Mesodermal cell (in vitro differentiated cells): ENCODE data around the gene EML4.

ENCODE experiments used
- H3K27ac ChIP-seq: 2 replicates; pipeline ENCODE4 v1.7.0; 2013; ENCODE audit warnings: mild to moderate bottlenecking, low read depth, low read length, moderate library complexity; ENCODE audit not compliant: severe bottlenecking
- H3K36me3 ChIP-seq: 2 replicates; pipeline ENCODE4 v1.7.1; 2013; ENCODE audit warnings: mild to moderate bottlenecking, low read length, moderate library complexity; ENCODE audit not compliant: control insufficient read depth, insufficient read depth
- H3K4me1 ChIP-seq: one replicate; pipeline ENCODE4 v1.7.1; 2013; ENCODE audit warnings: mild to moderate bottlenecking, low read length; ENCODE audit not compliant: insufficient read depth, control insufficient read depth, poor library complexity, severe bottlenecking
- H3K4me3 ChIP-seq: 2 replicates; pipeline ENCODE4 v1.7.0; 2013; ENCODE audit warnings: low read length, control low read depth, mild to moderate bottlenecking; ENCODE audit not compliant: insufficient read depth, poor library complexity, severe bottlenecking; ENCODE audit errors: extremely low read depth
- H3K9me3 ChIP-seq: 2 replicates; pipeline ENCODE4 v1.7.1; 2013; ENCODE audit warnings: mild to moderate bottlenecking, low read length, moderate library complexity; ENCODE audit not compliant: control insufficient read depth
- WGBS, 2 experiments: methylation state at CpG; one replicate each; pipeline ENCODE4 v1.1.5; 2013; ENCODE audit warnings: missing lambda C conversion rate in 2 of 2; ENCODE audit not compliant: insufficient coverage in 2 of 2; 5-methylcytosine and 5-hydroxymethylcytosine counted together

The EML4 gene

GRCh38 chr2:42284019-42284418 is 114.9 kb downstream of the EML4 start:
- Histone ChIP-seq H3K36me3 (peaks cover 58% of the 10 kb centered on the region), H3K9me3 (no peaks in the 10 kb centered on the region), H3K4me1 (no peaks in the 10 kb centered on the region), H3K4me3 (no peak overlapping the region), H3K27ac (no peak overlapping the region)
- 100% methylated on average over 1 of the region's 6 CpGs; no CpG with 5 or more reads in 1 of the 2 experiments for WGBS, 2 experiments

GRCh38 chr2:42286268-42286946 is 117.3 kb downstream of the EML4 start:
- Histone ChIP-seq H3K27ac (no peak overlapping the region), H3K9me3 (no peaks in the 10 kb centered on the region), H3K36me3 (peaks cover 67% of the 10 kb centered on the region), H3K4me3 (no peak overlapping the region), H3K4me1 (no peaks in the 10 kb centered on the region)
- 100% methylated on average over 1 of the region's 2 CpGs for WGBS, 2 experiments

GRCh38 chr2:42288811-42289210 is 119.7 kb downstream of the EML4 start:
- Histone ChIP-seq H3K9me3 (no peaks in the 10 kb centered on the region), H3K4me1 (no peaks in the 10 kb centered on the region), H3K4me3 (no peak overlapping the region), H3K36me3 (peaks cover 66% of the 10 kb centered on the region), H3K27ac (no peak overlapping the region)
- no CpG with 5 or more reads among the region's 1 CpG for WGBS, 2 experiments

- 96 to 100% methylated on average over 3 to 4 of the region's 4 CpGs for WGBS, 2 experiments
- Histone ChIP-seq H3K4me3 (no peak overlapping the region), H3K36me3 (peaks cover 63% of the 10 kb centered on the region)
Observed at GRCh38 chr2:42289222-42289621, 120.1 kb downstream of the EML4 start.

GRCh38 chr2:42290005-42290404 is 120.9 kb downstream of the EML4 start:
- WGBS, 2 experiments, result 92% methylated on average over 2 of the region's 8 CpGs; no CpG with 5 or more reads in 1 of the 2 experiments
- Histone ChIP-seq H3K9me3 (no peaks in the 10 kb centered on the region), H3K4me3 (no peak overlapping the region), H3K27ac (no peak overlapping the region), H3K36me3 (peaks cover 64% of the 10 kb centered on the region), H3K4me1 (no peaks in the 10 kb centered on the region)

More at GRCh38 chr2:42289222-42289621, 120.1 kb downstream of the EML4 start:
- no peaks in the 10 kb centered on the region for H3K9me3 ChIP-seq
- H3K4me1 ChIP-seq, result no peaks in the 10 kb centered on the region
- no peak overlapping the region for H3K27ac ChIP-seq

GRCh38 chr2:42293019-42293418 is 123.9 kb downstream of the EML4 start:
- H3K9me3 ChIP-seq, result no peaks in the 10 kb centered on the region
- H3K27ac ChIP-seq, result no peak overlapping the region
- 94 to 96% methylated on average over 7 of the region's 8 CpGs for WGBS, 2 experiments
- H3K4me1 ChIP-seq, result peaks cover 6% of the 10 kb centered on the region
- no peak overlapping the region for H3K4me3 ChIP-seq
- peaks cover 72% of the 10 kb centered on the region for H3K36me3 ChIP-seq

- Histone ChIP-seq H3K9me3 (no peaks in the 10 kb centered on the region), H3K4me3 (no peak overlapping the region), H3K36me3 (peaks cover 64% of the 10 kb centered on the region), H3K27ac (no peak overlapping the region), H3K4me1 (peaks cover 6% of the 10 kb centered on the region)
- WGBS, 2 experiments, result 90% methylated on average over 2 of the region's 2 CpGs; no CpG with 5 or more reads in 1 of the 2 experiments
Observed at GRCh38 chr2:42296226-42296625, 127.1 kb downstream of the EML4 start.

- peaks cover 6% of the 10 kb centered on the region for H3K4me1 ChIP-seq
- WGBS, 2 experiments, result 100% methylated on average over 1 of the region's 2 CpGs; no CpG with 5 or more reads in 1 of the 2 experiments
- H3K27ac ChIP-seq, result no peak overlapping the region
- no peak overlapping the region for H3K4me3 ChIP-seq
- peaks cover 57% of the 10 kb centered on the region for H3K36me3 ChIP-seq
- no peaks in the 10 kb centered on the region for H3K9me3 ChIP-seq
Observed at GRCh38 chr2:42297322-42297936, 128.3 kb downstream of the EML4 start.

GRCh38 chr2:42298132-42298531 is 129.0 kb downstream of the EML4 start:
- WGBS, 2 experiments, result 67% methylated on average over 1 of the region's 1 CpG; no CpG with 5 or more reads in 1 of the 2 experiments
- peaks cover 62% of the 10 kb centered on the region for H3K36me3 ChIP-seq
- no peak overlapping the region for H3K27ac ChIP-seq

GRCh38 chr2:42298996-42299754 is 130.0 kb downstream of the EML4 start:
- WGBS, 2 experiments, result 85 to 100% methylated on average over 1 to 2 of the region's 3 CpGs
- H3K4me1 ChIP-seq, result peaks cover 6% of the 10 kb centered on the region
- no peak overlapping the region for H3K27ac ChIP-seq
- no peaks in the 10 kb centered on the region for H3K9me3 ChIP-seq
- H3K36me3 ChIP-seq, result peaks cover 64% of the 10 kb centered on the region
- no peak overlapping the region for H3K4me3 ChIP-seq

More at GRCh38 chr2:42298132-42298531, 129.0 kb downstream of the EML4 start:
- H3K9me3 ChIP-seq, result no peaks in the 10 kb centered on the region
- no peak overlapping the region for H3K4me3 ChIP-seq
- H3K4me1 ChIP-seq, result peaks cover 6% of the 10 kb centered on the region
